Putamen (tissue), 1 donor: ENCODE data around the gene AMBP.

ENCODE experiments used
- DNase-seq: peaks from one replicate; pipeline ENCODE4 v3.0.0-alpha.2; 2016; ENCODE audit warnings: low spot score

Gene AMBP

GRCh38 chr9:114078021-114078780, at the start of gene AMBP:
TSS of gene AMBP (minus strand) at chr9:114078300. CDS start at chr9:114078209, 91 bp downstream.
- DNase-seq: no peak

GRCh38 chr9:114126247-114127060, 48.4 kb upstream of the AMBP start:
- DNase-seq: no peak

GRCh38 chr9:114125476-114126013, 47.4 kb upstream of the AMBP start:
- no peak for DNase-seq

GRCh38 chr9:114124666-114125475, 46.8 kb upstream of the AMBP start:
- no peak for DNase-seq

- DNase-seq: no peak
These were observed 46.0 kb upstream of the AMBP start for GRCh38 chr9:114124138-114124537.

- DNase-seq: no peak
These were observed 45.2 kb upstream of the AMBP start for GRCh38 chr9:114123031-114123977.

GRCh38 chr9:114122136-114123027, 44.3 kb upstream of the AMBP start:
- DNase-seq: no peak

- DNase-seq: no peak
These were observed 43.4 kb upstream of the AMBP start for GRCh38 chr9:114121227-114122135.

- DNase-seq: no peak
These were observed 42.3 kb upstream of the AMBP start for GRCh38 chr9:114120192-114121014.

- DNase-seq: no peak
These were observed 41.4 kb upstream of the AMBP start for GRCh38 chr9:114119242-114120191.

GRCh38 chr9:114117996-114118830, 40.1 kb upstream of the AMBP start:
- DNase-seq: peak; percentile 16

- no peak for DNase-seq
These were observed 39.5 kb upstream of the AMBP start for GRCh38 chr9:114117614-114117995.

- DNase-seq: peak; percentile 14
These were observed 38.1 kb upstream of the AMBP start for GRCh38 chr9:114116126-114116747.

GRCh38 chr9:114115654-114116125, 37.6 kb upstream of the AMBP start:
- DNase-seq: no peak

GRCh38 chr9:114114364-114114763, 36.3 kb upstream of the AMBP start:
- DNase-seq: no peak
